ENCODE measurements around the gene TBX4.
"Not testable (repeated sequence)": the region's sequence is repeated elsewhere in the genome, so short reads cannot be mapped to it uniquely, and the experiment has no call there.

TBX4 gene

GRCh38 chr17:61431594-61432311 is 20.5 kb upstream of the TBX4 start:
- peak; percentile 54 for DNase-seq

GRCh38 chr17:61436273-61436672 is 15.9 kb upstream of the TBX4 start:
- DNase-seq, result no peak

GRCh38 chr17:61436995-61437704 is 15.1 kb upstream of the TBX4 start:
- no peak for DNase-seq

DNA sequence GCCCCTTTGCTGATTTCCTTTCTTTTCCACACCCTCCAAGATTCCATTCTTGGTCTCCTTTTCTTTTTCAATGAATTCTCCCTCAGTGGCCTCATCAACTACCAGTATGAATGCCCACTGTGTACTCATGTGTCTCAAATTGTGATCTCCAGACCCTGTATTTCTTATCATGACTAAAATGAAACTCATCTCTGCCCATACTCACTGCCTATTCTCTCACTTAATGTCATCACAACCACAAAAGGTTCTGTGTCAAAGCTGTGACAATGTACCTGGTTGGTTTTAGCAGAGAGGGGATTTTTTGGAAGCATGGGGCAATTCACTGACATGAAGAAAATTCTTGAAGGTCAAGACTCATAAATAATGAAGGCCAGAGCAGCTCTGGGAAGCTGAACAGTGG is 11.5 kb upstream of the TBX4 start:
- no peak for DNase-seq

GRCh38 chr17:61441507-61441906 is 10.7 kb upstream of the TBX4 start:
- DNase-seq, result not testable (repeated sequence)

DNA sequence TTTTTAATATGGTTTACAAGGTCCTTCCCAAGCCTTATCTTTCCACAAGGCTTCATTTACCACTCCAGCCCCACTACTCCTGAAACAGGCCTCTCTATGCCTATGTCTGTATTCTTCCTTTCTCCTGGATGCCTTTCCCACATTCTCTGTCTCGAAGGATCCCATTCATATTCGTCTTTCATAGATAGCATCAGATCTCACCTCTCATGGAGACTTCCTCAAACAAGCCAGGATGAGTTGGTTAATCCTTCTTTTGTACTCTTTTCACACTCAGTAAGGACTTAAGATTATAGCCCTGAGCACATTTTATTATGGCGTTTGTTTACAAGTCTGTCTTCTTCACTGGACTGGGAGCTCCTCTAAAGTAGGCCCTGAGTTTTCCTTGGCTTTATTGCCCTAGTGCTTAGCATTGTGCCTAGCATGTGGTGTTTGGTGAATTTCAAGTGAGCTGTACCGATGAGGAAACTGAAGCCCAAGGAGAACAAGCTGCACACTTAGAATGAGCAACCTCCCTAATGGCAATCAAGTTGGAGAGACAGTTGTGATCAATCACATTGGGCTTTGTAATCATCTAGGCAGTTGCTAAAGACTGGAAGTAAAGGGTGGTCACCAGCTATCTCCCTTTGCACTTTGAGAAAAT is 10.0 kb upstream of the TBX4 start:
- DNase-seq, result peak; percentile 57

- peak; percentile 51 for DNase-seq
Observed at GRCh38 chr17:61442878-61443474, 9.2 kb upstream of the TBX4 start.

DNA sequence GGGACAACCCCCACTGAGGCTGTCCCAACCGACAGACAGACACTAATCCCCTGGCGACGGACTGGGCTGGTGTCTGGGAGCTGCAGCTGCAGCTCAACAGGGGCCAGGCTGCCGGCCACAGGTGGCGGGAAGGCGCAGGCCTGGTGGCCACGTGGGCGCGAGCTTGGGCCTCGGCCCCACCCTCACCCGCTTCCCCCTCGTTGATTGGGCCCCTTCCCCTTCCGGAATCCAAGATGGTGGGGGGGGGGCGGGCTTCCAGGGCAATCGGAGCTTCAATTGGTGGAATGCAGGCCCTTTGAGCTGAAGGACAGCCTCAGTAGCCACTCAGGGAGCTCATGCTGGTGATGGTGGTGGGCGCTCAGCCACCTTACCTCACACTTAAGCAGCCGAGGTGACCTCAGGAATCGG is 8.7 kb upstream of the TBX4 start:
- DNase-seq, result peak; percentile 56

DNA sequence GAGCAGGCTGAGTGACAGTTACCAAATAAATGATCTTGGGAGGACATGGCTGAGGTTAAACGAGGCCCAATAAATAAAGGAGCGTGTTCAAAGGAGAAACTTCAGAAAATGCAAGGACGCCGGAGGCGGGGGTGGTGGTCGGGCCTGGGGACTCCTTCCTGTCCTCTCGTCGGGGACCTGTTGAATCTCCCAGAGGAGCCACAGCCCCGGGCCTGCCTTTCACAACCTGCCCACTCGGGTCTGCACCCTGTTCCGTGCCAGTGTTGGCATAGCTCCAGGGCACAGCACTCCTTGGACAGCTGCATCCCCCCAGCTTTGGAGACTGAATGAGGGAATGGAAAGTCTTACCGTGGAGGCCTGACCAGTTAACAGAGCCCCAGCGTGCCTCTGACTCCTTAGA is 8.1 kb upstream of the TBX4 start:
- DNase-seq, result peak; percentile 49

DNA sequence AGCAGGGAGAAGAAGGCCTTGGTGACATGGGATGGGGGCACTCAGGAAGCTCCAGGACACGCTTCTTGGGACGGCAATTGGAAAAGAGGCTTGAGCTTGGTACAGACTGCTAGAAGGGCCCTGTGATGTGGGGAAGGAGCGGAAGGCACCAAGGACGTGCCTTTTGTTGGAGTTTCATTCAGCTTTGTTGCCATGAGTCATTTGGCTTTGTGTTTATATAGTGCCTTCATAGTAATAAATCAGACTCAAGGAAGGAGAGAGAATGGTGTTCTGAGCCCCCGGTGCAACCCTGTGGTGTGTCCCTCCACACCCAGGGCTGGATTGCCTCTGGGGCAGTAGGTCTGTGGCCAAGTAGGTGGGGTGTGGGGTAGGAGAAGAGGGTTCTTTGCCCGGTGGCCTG is 7.4 kb upstream of the TBX4 start:
- DNase-seq, result peak; percentile 51

- DNase-seq, result peak; percentile 47
Observed at GRCh38 chr17:61447358-61447757, 4.9 kb upstream of the TBX4 start.

DNA sequence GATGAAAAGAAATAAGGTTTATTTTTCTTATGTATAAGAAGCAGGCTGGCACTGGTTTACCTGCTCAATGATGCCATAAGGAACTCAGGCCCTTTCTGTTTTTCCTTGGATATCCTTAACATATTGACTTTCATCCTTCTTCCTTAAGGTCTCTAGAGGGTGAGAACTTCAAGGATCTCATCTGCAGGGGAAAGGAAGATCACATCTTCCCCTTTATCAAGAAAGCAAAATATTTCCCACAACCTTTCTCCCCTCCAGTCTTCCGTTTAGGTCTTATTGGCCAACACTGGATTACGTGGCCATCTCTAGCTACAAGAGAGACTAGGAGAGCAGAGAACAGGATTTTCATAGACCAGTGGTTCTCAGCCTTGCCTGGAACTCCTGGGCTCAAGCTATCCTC is 4.2 kb upstream of the TBX4 start:
- DNase-seq, result no peak

DNA sequence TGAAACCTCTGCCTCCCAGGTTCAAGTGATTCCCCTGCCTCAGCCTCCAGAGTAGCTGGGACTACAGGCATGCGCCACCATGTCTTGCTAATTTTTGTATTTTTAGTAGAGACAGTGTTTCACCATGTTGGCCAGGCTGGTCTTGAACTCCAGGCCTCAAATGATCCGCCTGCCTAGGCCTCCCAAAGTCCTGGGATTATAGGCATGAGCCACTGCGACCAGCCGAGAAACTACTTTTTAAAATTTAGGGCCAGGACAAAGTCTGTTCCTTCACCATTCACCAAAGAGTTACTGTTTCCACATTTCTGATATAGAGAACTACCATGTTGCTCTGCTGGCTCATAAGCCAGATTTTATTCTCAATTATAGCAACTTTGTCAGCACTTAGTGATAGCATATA is 3.1 kb upstream of the TBX4 start:
- not testable (repeated sequence) for DNase-seq

DNA sequence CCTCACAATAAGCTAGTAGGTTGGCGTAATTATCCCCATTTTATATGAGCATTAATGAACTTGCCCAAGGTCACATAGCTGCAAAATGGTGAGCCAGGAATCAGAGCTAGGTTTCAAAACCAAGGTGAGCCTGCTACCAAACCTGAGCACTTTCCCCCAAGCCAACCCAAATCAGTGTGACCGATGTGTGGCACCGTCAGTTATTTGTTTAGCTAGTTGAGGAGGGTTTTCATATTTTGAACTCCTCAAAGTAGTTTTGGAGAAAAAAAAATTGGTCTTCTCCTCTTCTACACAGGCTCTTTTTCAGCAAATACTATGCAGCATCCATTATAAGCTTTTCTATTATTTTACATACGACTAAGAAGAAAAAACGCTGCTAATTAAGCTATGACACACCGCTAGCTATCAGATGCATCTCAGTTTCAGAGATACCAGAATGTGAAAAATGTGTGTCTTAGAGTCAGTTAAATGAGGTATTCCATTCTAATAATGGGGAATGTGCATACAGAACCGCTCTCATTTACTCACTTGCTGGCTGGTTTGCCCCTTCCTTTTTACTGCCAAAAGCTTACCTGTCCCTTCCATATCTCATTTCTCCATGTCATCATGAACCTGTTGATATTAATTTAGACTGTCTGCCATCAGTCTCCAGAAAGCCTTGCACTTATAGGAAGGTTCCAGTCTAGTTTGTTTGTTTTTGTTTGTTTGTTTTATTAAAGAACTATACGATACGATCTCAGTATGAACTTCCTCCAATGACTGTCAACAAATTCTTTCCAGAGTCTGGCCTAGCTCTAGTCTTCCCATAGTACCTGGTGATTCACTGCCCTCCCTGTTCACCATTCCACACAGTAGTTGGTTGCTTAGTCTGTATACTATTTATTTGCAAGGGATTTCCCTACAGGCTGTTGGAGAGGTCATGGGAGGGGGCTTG is 2.2 kb upstream of the TBX4 start:
- DNase-seq, result no peak

GRCh38 chr17:61450641-61451537 is 1.3 kb upstream of the TBX4 start:
- DNase-seq, result peak; percentile 76

- peak; percentile 81 for DNase-seq
Observed at GRCh38 chr17:61451538-61452300, 503 bp upstream of the TBX4 start.

GRCh38 chr17:61453566-61454380 is 1.6 kb downstream of the TBX4 start:
- no peak for DNase-seq

DNA sequence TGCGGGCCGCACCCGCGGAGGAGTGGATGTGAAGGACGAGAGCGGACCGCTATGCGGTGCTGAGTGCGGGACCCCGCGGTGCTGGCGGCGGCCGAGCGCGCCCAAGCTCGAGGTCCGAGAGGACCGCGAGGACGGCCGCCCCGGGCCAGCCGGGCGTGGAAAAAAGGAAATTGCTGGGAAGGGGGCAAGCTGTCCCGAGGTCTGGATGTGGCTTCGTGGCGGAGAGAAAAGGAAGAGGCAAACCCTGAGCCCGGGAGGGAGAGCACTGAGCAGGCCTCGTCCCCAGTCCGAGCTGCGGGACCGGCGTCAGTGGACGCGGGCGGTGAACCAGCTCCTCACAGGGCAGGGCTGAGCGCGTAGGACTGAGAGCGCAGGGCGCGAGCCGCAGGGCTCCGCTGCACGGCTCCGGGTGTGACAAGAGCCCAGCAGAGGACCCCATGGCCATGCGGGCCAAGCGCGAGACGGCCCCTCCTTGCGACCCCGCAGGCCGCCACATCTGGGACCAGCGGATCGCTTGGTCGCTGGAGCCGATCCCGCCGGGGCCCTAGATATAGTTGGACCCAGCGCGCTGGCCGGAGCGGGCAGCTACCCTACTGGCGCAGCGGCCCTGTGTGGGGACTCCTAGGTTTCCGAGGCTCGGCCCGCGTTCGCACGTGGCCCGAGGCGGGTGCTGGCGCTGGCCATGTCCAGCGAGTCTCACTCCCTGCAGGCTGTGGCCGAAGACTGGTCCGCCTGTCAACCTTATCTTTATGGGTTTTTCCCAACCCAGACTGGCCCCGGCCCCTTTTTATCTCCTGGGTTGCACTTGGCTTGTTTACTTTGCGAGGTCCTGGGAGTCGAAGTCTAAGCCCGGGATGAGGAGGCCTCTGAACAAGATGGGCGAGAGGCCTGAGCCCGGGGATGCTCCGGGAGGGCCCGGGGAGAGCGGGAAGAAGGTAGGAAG is 2.4 kb downstream of the TBX4 start:
- peak; percentile 82 for DNase-seq

All from islet precursor cell (in vitro differentiated cells).